Activated T-helper 1 cell treated with Interleukin-2 at 50 U/mL for 16 hours (primary cell): ENCODE measurements around the gene KEL.

Source experiments
- DNase-seq: peaks from one replicate; pipeline ENCODE4 v3.0.0-alpha.2; 2020; ENCODE audit warnings: low read depth

The KEL gene

GRCh38 chr7:142962991-142963390, 828 bp upstream of the KEL start:
- DNase-seq = no peak

- DNase-seq = no peak
Measured at GRCh38 chr7:142961595-142961972, 579 bp downstream of the KEL start.

- DNase-seq = no peak
Measured at GRCh38 chr7:142960955-142961512, 1.1 kb downstream of the KEL start.

GRCh38 chr7:142959202-142959601, 3.0 kb downstream of the KEL start:
- no peak for DNase-seq

DNA sequence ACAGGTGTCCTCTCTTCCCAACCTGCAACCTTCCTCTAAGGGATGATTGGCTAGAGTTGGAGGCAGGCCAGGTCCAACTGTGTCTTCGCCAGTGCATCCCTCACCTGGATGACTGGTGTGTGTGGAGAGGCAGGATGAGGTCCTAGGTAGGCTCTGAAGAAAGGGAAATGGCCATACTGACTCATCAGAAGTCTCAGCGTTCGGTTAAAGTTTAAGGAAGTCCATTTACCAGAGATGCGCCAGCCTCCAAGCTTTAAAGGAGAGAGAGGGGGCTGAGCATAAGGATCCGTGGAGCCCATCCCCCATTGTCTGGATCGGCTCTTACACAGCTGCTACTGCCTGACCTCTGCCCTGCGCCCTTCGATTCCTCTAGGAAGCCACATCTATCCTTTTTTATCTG, 4.4 kb downstream of the KEL start:
- no peak for DNase-seq

DNA sequence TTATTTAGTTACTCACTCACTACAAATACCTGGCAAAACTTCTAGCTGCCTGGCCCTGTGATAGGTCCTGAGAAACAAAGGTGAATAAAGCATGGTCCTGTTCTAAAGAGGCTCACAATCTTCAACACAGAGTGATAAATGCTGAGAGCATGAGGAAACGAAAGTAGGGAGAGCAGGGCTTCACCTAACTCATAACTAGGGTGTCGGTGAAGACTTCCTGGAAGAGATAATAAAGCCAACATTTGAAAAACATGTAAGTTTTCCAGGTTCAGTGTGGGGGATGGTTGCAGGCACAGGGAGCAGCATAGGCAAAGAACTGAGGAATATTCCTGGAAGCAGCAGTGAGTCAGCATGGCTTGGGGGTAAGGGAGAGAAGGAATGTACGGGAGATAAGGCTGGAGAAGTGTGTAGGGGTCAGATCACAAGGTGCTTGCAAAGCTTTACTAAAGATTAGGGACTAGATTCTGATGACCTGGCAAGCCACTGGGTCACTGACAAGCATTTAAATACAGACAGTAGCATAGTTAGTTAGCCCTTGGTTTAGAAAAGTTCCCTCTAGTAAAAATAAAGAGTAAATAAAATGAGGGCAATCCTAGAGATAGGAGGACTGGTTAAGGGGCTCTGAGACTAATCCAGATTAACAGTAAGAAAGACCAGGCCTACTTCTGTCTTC, 5.1 kb downstream of the KEL start:
- no peak for DNase-seq

DNA sequence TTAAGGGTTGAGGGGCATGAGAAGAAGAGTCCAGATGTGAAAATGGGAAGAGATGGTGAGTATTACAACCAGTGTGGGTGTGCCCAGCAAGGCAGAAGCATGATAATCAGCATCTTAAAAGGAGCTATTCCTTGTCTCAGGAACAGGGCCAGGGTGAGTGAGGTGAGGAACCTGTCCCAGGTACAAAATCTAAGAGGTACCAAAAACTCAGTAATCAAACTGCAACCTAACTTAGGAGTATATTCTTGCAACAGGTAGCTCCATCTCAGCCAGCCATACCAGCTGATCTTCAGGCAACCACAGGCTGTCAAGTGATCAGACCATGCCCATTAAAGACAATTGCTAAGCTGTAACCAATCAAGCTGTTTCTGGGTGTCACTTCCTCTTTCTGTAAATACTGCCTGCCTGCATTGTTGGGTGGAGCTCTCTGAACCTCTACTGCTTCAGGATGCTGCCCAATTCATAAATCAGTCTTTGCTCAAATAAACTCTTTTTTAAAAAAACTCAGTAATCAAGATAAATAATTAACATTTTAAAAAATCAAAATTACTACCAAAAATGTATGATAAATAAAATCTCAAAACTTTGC, 7.4 kb downstream of the KEL start:
- DNase-seq = no peak

- no peak for DNase-seq
Measured at GRCh38 chr7:142950235-142950634, 11.9 kb downstream of the KEL start.

GRCh38 chr7:142948603-142949002, 13.6 kb downstream of the KEL start:
- DNase-seq = no peak

- no peak for DNase-seq
Measured at GRCh38 chr7:142945001-142945400, 17.2 kb downstream of the KEL start.

GRCh38 chr7:142943706-142944268, 18.4 kb downstream of the KEL start:
- DNase-seq = no peak

GRCh38 chr7:142942746-142943145, 19.4 kb downstream of the KEL start:
- DNase-seq = no peak

- DNase-seq = no peak
Measured at GRCh38 chr7:142941541-142941940, 20.6 kb downstream of the KEL start.

GRCh38 chr7:142940966-142941535, 21.1 kb downstream of the KEL start:
- DNase-seq = no peak

DNA sequence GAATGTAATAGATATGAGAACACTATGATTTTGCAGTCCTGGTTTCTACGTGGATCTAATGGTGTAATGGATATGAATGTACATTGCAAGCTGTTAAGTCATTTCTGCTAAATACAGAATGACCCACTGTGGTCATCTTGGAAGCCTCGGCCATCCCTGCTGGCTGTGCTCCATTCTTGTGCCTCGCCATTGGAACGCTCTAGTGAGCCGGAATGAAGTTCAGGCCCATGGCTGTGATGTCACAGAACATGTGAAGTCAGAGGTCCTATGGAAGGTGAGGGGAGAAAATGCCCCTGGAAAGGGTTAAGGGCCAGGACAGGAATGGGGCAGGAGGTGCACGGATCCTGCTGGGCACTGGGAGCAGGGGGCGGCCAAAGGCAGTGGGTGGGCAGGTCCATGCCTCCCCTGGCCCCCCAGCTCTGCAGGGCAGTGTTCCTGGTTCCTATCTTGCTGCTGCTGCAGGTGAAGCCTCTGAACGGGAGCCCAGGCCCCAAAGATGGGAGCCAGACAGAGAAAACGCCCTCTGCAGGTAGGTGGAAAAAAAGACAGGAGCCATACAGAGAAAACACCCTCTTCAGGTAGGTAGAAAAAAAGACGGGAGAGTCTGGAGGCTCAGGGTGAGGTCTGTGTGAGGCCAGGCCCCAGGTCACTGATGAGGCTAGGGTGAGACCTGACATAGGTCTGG, 22.8 kb downstream of the KEL start, which contains the start of gene LLCFC1:
Gene LLCFC1 (plus strand): TSS at position 259 of the 685 bp plus-strand sequence. CDS start 138 bp downstream, at position 397.
- no peak for DNase-seq

DNA sequence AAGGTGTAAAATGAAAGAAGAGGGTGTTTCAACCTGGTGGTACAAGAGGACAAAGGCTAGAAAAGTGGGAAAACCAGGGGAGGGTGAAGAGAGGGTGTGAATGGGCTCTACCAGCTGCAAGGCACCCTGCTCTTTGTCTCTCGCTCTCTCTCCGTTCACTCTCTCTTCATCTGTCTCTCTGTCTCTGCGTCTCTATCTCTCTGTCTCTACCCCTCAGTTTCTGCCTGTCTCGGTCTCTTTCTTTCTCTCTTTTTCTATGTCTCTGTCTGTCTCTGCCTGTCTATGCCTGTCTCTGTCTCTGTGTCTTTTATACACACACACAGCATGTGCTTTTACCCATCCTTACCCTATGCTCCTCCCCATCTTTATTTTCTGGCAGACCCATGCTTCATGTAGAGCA, 23.6 kb downstream of the KEL start:
- DNase-seq = no peak

DNA sequence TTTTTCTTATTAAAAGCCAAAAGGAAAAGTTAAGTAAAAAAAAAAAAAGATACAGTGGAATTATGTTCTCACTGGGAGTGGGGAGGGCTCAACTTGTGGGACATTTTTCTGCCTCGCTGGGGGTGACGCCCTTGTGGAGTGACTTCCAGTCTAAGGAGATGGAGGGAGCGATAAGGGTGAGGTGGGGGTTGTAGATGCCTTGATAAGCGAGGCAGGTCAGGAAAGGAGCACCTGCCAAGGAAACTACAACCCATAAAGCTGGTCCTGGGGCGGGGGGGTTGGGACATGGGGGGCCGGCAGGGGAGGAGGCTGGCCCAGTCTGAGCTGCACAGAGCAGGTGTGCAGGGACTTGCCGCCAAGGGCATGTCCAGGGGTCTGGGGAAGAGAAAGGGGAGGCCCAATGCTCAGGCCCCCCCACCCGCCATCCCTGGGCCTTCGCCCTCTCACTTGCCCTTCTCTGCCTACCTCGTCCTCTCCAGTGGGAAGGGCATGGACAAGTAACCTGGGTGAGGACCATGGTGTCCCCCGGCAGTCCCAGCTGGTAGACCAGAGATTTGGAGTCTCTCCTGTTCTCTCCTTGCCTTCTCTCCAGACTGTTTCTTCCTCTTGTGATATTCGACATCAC, 26.1 kb downstream of the KEL start:
- DNase-seq = no peak

GRCh38 chr7:142934056-142934455, 28.1 kb downstream of the KEL start:
- DNase-seq = no peak

DNA sequence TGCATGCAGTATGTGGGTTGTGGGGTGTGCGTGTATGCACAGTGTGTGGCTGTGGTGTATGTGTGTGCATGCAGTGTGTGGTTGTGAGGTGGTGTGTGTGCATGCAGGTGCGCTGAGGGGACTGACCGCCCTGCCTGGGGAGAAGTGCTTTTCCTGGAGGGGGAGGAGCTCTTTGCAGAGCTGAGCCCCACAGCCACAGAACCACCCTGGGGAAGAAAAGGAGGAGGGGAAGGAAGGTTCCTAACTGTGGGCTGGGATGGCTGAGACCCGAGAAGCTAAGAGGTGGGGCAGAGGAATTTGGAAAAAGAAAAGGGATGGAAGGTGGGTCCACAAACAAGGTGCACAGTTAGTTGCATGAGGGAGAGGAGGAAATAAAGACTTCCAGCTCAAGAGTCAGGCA, 28.5 kb downstream of the KEL start, which contains the start of gene TRPV5:
Gene TRPV5 (minus strand): TSS at position 123 of the 400 bp plus-strand sequence. CDS start 287 bp downstream, outside the sequence.
- DNase-seq = no peak

DNA sequence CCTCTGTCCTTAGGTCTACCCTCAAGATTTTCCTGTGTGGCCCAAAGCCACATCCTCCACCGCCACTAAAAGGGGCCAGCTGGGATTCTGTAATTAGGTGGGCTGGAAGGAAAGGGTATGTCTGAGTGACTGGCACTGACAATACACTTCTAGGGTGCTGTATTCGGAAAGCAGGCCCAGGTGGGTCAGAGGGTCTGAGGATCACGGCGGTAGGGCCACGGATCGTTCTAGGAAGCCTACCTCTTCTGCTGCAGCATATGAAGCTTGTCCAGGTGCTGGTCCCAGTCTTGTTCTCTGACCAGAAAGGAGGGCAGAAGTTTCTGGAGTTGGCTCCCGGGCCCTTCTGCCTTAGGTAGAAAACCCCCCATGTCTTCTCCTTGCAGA, 29.1 kb downstream of the KEL start:
- DNase-seq = no peak

GRCh38 chr7:142932386-142933091, 29.6 kb downstream of the KEL start:
- DNase-seq = no peak
